ENCODE measurements around the gene CSN2.

GRCh38 chr4:69920874-69921273, 44.7 kb downstream of the CSN2 start:
- no peak for TF ChIP-seq CTCF (IDR thresholded peaks at IDR 0.05; ENCODE audit: poor library complexity, severe bottlenecking)
- TF ChIP-seq POLR2AphosphoS5 (IDR thresholded peaks at IDR 0.05): no peak
- TF ChIP-seq, protein P1, sequence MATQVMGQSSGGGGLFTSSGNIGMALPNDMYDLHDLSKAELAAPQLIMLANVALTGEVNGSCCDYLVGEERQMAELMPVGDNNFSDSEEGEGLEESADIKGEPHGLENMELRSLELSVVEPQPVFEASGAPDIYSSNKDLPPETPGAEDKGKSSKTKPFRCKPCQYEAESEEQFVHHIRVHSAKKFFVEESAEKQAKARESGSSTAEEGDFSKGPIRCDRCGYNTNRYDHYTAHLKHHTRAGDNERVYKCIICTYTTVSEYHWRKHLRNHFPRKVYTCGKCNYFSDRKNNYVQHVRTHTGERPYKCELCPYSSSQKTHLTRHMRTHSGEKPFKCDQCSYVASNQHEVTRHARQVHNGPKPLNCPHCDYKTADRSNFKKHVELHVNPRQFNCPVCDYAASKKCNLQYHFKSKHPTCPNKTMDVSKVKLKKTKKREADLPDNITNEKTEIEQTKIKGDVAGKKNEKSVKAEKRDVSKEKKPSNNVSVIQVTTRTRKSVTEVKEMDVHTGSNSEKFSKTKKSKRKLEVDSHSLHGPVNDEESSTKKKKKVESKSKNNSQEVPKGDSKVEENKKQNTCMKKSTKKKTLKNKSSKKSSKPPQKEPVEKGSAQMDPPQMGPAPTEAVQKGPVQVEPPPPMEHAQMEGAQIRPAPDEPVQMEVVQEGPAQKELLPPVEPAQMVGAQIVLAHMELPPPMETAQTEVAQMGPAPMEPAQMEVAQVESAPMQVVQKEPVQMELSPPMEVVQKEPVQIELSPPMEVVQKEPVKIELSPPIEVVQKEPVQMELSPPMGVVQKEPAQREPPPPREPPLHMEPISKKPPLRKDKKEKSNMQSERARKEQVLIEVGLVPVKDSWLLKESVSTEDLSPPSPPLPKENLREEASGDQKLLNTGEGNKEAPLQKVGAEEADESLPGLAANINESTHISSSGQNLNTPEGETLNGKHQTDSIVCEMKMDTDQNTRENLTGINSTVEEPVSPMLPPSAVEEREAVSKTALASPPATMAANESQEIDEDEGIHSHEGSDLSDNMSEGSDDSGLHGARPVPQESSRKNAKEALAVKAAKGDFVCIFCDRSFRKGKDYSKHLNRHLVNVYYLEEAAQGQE (IDR thresholded peaks at IDR 0.05; ENCODE audit: borderline replicate concordance): no peak
- no peak for TF ChIP-seq SMC3 (conservative IDR thresholded peaks at IDR 0.05; ENCODE audit: poor library complexity)
- no peak for TF ChIP-seq TAF1 (IDR thresholded peaks at IDR 0.05; ENCODE audit: low read depth)
- no peak for TF ChIP-seq EZH2 (IDR thresholded peaks at IDR 0.05; ENCODE audit: borderline replicate concordance, insufficient read depth, low read length, poor library complexity, severe bottlenecking)
